T1000 (cell line): ENCODE results near the gene MTA3.
"Not testable (repeated sequence)": the region's sequence is repeated elsewhere in the genome, so short reads cannot be mapped to it uniquely, and the experiment has no call there.

Source experiments
- DNase-seq: peaks from one replicate; lab custom pipeline; 2025; ENCODE audit warnings: mixed read lengths; lab: John Stamatoyannopoulos, UW

Gene MTA3

DNA sequence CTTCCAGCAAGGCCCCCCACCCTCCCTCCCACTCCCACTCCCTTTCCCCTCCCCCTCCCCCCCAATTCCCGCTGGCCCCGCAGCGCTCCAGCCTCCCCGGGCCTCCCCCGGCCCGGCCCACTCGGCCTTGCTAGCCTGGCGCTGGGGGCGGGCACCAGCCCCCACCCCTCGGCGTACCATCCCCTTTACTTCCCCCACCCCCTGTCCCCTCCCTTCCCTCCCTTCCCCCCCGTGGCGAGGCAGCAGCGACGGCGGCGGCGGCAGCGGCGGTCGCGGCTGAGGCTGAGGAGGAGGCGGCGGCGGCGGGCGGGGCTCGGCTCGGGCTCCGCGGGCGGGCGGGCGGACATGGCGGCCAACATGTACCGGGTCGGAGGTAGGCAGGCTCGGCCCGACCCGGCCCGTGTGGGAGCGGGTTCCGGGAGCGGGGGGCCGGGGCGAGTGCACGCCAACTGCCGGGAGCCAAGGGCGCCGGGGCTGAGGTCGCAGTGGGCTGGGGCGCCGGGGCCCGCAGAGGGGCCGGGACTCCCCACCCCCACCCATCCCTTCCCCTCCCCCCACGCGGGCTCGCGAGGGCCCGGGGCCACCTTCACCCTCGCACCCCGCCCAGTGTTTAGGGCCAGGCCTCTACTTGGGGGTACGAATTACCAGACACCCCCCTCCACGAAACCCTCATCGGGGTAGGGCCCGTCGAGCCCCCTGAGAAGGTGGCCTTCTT lies at the start of gene MTA3:
MTA3 (plus strand) TSS at position 232 of the 715 bp plus-strand sequence; CDS start at position 346, 114 bp downstream.
- DNase-seq = no peak

DNA sequence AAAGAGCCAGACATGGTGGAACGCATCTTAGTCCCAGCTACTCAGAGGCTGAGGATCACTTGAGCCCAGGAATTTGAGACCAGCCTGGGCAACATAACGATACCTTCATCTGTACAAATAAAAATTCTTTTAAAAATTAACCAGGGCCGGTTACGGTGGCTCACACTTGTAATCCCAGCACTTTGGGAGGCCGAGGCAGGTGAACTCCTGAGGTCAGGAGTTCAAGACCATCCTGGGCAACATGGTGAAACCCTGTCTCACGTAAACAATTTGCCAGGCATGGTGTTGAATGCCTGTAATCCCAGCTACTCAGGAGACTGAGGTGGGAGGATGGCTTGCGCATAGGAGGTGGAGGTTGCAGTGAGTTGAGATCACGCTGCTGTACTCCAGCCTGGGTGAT lies 48.8 kb upstream of the MTA3 start:
- DNase-seq = no peak

DNA sequence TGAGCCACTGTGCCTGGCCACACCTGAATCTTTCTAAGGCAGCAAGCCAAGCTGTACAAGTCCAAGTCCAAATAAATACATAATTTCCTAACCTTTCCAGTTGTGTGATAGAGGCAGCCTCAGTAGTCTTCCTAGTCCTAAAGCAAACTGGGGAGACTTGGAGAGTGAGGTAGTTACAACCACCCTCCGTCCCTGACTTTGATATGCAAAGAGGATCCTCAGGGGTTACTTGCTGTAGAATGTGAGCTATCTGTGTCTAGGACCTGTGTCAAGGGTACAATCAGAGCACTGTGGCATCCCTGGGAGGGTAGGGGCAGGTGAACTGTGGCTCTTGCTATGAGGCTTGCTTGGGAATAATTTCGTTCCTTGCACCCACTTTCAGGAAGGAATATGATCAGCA lies 46.4 kb upstream of the MTA3 start:
- DNase-seq = no peak

DNA sequence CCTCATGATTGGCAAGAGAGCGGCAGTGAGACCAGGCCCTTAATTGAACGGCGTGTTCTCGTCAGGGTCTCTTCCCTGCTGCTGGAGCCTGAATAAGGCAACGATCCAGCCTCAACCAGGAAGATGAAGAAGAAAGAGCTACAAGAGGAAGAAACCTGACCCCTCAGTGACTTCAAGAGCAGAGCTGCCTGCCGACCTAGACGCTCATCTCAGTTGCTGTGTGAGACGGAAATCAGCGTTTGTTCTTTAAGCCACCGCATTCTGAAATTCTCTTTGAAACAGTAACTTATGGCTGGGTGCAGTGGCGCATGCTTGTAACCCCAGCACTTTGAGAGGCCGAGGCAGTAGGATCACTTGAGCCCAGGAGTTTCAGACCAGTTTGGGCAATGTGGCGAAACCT lies 45.1 kb upstream of the MTA3 start:
- DNase-seq = no peak

DNA sequence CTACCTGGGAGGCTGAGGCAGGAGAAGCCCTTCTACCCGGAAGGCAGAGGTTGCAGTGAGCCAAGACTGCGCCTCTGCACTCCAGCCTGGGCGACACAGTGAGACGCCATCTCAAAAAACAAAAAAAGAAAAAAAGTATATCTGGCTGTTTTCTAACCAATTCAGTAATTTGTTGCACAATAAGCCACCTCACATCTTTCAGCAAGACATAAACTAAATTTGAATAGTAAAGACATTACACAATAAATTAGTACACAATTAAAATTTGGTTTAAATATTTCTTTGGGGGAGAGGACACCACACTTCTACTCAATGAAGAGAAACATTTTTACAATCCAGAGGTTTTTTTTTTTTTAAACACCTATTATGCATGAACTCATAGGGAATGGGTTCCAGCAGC lies 36.0 kb upstream of the MTA3 start:
- no peak for DNase-seq

DNA sequence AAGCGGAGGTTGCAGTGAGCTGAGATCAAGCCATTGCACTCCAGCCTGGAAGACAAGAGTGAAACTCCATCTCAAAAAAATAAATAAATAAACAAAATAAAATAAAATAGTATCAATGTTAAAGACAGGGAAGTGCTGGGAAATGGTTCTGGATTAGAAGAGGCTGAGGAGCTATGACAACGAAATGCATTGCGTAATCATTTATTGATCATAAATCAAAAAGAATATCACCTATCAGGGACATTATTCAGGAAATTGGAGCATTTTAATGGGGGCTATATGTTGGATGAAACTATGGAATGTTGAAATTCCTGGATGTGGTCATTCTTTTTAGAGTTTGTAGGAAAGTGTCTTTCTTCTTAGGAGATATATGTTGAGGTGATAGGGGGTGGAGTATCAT lies 30.9 kb upstream of the MTA3 start:
- no peak for DNase-seq

DNA sequence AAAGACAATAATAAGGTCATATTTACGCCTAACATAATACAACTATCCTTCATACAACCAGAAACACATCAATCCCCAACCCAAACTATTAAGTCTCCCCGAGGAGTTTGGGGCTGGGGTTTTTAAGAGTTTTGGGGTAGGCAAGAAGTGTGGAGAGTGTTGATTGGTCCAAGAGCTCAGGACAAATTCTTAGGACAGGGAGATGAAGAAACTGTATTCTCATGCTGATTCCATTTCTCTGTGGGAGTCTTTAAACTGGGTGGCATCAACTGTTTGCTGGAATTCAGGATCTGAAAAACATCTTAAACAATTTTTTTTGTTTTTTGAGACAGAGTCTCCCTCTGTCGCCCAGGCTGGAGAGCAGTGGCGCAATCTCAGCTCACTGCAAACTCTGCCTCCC lies 25.6 kb upstream of the MTA3 start:
- DNase-seq = no peak

DNA sequence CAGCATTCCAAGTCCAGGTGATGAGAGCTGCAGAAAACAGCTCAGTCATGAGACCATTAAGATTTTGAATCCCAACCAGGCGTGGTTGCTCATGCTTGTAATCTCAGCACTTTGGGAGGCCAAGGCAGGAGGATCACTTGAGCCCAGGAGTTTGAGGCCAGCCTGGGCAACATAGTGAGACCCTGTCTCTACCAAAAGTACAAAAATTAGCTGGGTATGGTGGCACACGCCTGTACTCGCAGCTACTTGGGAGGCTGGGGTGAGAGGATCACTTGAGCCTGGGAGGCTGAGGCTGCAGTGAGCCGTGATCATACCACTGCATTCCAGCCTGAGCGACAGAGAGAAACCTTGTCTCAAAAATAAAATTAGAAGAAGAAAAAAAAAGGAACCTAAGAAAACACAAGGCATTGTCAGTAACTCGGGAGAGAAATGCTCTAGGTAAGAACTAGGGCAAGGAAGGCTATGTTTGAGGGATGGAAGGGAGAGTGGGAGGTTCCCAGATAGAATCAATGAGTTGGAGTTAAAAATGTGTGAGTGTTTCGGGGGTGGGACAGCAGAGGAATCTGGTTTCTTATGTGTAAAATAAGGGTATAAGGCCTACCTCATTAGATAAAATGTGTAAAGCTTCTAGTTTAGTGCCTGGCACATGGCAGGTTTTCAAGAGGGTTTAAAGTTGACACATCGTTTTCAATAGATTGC lies 23.3 kb upstream of the MTA3 start:
- DNase-seq = no peak

DNA sequence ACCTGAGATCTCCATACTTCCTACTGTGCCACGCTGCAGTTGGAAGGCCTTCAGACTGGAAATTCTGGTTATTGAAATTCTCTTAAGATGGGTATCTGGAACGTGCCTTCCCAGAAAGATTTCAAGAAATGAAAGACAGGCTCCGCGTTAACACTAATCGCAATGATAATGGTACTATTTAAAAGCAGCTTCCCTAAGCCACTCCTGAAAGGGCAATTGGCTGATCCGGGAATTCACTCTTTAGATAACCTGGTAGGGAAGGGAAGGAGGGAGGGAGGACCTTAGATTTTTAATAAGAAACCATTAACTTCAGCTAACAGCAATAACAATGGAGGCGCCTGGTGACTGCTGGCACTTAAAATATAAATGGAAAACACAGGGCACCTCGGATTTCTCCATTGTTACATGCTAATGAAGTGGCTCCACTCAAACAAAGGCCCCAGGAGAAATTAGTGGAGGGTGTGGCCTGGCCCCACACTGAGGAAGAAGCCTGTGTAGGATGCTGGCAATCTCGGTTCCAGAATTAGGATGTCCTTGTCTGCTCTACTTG lies 22.5 kb upstream of the MTA3 start:
- DNase-seq = no peak

DNA sequence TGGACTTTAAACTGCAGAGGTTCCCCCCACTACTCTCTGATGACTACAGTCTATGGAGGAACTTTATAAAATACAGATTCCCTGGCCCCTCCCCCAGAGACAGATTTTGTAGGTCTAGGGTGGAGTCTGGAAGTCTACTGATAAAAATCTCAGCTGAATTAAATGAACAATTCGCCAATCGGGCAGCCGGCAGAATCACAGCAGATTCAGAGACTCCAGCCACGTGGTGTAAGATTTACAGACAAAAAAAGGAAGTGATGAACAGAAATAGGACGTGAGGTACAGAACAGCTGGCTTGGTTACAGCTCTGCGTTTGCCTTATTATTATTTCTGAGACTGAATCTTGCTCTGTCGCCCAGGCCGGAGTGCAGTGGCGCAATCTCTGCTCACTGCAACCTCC lies 21.4 kb upstream of the MTA3 start:
- DNase-seq = no peak

DNA sequence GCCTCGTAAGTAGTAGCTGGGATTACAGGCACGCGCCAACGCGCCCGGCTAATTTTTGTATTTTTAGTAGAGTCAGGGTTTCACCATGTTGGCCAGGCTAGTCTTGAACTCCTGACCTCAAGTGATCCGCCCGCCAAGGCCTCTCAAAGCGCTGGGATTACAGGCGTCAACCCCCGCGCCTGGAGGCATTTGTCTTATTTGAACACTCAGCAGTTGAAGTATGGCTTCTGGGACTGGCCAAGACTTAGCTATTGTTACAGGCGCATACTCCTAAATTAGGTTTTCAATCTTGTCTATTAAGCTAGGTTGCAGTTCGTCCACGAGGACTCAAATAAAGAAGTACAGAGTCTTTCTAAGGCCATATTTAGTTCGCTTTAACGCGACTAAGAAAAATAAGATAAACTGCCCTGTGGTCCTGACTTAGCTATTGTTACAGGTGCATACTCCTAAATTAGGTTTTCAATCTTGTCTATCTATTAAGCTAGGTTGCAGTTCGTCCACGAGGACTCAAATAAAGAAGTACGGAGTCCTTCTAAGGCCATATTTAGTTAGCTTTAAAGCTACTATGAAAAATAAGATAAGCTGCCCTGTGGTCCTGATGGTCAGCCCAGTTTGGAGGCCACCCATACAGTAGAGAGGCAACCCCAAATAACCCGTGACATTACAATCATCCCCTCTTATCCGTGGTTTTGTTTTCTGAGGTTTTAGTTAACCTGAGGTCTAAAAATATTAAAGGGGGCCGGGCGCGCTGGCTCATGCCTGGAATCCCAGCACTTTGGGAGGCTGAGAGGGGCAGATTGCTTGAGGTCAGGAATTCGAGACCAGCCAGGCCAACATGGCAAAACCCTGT lies 20.8 kb upstream of the MTA3 start:
- no peak for DNase-seq

DNA sequence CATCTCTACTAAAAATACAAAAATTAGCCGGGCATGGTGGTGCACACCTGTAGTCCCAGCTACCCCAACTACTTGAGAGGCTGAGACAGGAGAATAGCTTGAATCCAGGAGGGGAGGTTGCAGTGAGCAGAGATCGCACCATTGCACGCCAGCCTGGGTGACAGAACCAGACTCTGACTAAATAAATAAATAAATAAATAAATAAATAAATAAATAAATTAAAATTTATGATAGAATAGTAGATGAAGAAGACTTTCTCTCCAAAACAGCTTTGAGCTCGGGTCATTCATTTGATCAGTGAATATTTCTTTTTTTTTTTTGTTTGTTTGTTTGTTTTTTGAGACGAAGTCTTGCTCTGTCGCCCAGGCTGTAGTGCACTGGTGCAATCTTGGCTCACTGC lies 17.6 kb upstream of the MTA3 start:
- no peak for DNase-seq

DNA sequence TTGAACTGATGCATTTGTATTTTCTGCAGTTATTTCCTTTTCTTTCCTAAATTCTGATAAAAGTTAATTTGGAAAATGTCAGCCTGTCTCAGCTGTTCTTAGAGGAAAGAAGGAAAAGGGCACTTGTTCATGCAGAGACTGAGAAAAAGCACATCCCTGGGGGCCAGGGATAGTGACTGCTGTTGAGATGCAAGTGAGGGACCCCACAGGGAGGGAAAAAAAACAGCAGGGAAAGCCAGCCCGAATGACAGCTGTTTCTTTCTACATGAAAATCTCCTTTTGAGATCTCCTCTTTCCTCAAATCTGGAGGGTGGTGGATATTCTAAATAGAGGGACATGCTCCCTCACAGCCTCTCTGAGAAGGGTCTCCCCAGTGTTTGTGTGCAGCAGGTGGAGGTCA lies 14.0 kb upstream of the MTA3 start:
- DNase-seq = no peak

DNA sequence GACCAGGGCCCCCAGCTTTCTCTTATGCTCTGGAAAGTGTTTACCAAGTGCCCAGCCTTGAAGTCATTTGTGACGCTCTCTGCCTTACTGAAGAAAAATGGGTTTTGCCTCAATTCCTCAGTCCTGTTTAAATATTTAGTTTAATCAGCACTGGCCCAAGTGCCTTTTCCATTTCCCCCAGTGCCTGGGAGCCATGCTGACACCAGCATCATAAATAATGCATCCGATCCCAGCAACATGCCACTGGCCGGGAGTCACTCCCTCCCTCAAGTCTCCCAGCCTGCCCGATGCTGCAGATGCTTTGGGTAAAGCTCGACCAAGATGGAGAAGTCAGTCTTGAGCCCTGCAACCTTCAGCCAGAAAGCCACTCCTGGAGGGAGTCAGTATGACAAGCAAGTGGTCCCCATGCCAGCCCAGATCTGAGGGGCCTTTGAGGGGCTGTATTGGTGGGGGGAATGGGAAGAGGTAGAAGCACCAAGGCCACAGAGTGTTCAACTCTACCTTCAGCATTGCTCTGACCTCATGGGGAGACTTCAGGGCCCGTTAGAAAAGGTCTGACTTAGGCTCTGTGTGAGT lies 12.0 kb upstream of the MTA3 start:
- DNase-seq = no peak

DNA sequence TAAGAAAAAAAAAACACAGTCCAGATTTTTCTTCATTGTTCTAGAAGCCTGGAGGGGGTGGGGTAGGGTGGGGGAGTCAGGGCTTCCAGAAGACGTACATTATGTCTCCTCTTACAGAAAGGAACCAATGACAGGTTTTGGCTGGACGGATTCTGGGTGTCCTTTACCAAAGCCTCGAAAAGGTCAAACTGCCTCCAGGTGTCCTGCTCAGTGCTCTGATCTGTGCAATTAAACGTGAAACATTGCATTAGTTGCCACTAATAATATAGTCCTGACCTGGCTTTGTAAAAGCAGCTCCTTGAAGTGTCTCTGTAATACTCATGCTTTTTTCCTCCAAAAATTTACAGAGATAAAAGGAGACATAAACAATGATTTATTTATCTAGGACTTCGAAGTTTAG lies 11.1 kb upstream of the MTA3 start:
- no peak for DNase-seq

DNA sequence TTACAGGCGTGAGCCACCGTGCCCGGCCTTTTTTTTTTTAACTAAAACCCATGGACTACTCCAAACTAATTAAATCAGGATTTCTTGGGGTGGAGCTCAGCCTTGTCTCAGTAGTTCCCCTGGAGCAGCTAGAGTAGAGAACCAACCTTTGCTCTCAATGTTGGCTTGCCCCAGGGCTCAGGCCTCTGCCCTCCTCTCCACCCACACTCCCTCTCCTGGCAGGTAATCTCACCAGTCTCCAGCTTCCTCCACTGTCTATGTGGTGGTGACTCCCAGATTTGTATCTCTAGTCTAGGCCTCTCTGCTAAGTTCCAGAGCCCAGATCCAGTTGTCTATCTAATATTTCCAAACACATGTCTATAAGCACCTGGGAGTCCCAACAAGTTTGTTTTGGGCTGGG lies 9.6 kb upstream of the MTA3 start:
- no peak for DNase-seq

DNA sequence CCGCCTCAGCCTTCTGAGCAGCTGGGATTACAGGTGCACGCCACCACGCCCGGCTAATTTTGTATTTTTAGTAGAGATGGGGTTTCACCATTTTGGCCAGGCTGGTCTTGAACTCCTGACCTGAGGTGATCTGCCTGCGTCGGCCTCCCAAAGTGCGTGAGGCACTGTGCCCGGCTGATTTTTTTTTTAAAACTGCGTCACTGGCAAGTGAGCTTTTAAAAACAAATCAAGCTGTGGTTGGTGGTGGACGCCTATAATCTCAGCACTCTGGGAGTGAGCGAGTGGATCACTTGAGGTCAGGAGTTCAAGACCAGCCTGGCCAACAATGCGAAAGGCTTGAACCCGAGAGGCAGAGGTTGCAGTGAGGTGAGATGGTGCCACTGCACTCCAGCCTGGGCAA lies 8.3 kb upstream of the MTA3 start:
- not testable (repeated sequence) for DNase-seq

DNA sequence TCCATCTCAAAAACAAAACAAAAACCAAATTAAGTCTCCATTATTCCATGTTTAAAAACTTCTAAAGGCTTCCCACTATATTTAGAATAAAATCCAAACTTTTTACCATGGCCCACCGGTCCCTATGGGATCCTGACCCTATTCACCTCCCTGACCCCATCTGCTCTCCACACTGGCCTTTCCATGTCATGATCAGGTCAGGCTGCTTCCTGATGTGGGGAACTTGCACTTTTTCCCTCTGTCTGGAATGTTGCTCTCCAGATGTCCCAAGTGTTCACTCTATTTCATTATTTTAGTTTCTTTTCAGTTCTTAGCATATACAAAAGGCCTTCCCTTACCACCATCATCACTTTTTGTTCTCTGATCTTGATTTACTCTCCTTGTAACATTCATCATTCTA lies 7.5 kb upstream of the MTA3 start:
- no peak for DNase-seq

DNA sequence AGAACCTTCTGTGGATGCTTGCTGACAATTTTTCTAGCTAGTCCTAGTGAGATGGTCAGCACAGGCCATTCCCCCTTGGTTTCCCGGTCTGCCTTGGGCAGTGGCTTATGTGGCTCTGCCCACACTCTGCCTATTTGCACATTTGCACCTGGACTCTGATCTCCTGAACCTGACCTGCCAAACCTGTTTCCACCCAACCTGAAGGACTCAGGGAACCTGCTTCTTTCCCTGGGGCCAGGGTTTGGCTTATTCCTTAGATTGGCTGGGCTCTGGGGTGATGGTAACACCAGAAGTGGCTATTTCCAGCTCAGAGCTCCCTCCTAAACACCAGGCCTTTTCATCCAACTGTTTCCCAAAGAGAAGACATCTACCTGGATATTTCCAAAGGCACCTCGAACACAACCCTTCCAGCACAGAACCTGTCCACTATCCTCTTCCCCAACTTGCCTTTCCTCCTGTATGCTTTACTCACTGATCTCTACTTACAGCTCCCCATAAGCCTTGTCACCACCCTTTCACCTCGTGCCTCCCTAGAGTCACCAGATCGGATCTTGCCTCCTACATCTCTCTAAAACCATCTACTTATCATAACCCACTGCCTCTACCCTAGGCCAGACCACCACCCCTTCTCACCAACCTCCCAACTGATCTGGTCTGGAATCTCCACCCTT lies 5.8 kb upstream of the MTA3 start:
- no peak for DNase-seq

DNA sequence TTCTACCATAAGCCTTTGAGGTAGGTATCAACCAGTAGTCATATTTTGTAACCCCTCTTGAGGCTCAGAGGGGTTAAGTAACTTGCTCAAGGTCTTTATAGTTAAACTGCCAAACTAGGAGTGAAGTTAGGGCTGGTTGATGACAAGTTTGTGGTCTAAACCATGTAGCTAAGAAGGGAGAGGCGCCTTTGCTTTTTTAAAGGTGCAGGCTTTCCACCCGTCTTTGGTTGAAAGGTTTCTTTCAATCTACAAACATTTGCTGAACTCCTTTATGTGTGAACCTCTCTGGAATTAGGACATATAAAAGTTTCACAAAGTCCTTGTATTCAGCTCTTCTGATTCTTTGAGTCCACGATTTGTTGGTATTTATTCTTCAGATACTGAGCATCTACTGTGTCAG lies 2.4 kb upstream of the MTA3 start:
- no peak for DNase-seq

DNA sequence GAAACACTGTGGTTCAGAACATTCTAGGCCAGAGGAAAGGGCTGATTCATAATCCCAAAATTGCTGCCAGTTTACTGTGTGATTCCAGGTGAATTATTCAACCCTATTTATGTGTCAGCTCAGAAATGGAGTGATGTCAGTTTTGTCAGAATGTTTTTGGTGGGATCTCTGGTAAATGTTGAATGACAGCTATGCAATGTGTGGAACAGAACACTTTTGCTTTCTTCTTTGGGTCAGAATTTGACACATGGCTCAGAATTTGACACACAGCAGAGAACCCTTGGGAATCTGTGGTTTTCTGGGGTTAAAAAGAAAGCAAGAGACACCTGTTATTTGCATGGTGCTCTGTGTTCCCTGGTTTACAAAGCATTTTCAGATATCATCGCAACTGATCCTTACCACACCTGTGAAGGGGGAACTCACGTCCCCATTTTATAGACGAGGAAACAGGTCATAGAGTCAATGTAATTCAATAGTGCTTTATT lies 1.6 kb upstream of the MTA3 start:
- DNase-seq = no peak

DNA sequence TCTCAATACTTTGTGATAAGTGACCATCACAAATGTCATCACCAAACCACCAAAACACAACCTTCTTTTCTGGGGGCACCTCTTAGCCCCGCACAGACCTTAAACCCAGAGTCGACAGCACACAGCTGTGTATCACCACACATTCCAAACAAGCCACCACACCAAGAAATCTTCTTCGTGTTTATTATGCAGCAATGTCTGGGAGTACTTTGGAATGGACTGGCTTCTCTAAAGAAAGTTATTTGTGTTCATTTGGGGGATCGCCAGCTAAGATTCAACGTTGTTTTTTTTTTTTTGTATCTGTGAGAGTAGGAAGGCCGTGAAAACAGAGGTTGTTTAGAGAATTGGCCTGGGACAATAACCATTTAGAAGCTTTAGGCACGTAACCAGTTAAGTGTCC lies 1.1 kb upstream of the MTA3 start:
- DNase-seq = no peak
